H9 (cell line): Measurements from ENCODE around the gene CADM1. TPM values are rescaled to one million over a fixed set of nuclear protein-coding genes. Genes with fewer than 3 reads are reported as not detected.

Experiments used
- DNase-seq: peaks from one replicate; pipeline ENCODE4 v3.0.0-alpha.2; 2017
- H2AFZ ChIP-seq: one replicate; pipeline ENCODE4 v1.6.1; 2013; ENCODE audit warnings: mild to moderate bottlenecking, low read length, control low read depth, moderate library complexity
- H2AK5ac ChIP-seq: 2 replicates; pipeline ENCODE4 v1.6.1; 2013; ENCODE audit warnings: low read length, control low read depth, mixed read lengths; ENCODE audit not compliant: insufficient read length
- H2BK120ac ChIP-seq: one replicate; pipeline ENCODE4 v1.6.1; 2013; ENCODE audit warnings: low read depth, mild to moderate bottlenecking, low read length, control low read depth, inconsistent platforms; ENCODE audit not compliant: poor library complexity, severe bottlenecking
- H2BK12ac ChIP-seq: 2 replicates; pipeline ENCODE4 v1.6.1; 2013; ENCODE audit warnings: low read length, control low read depth, mixed read lengths, low read depth; ENCODE audit not compliant: insufficient read length
- H2BK15ac ChIP-seq: 2 replicates; pipeline ENCODE4 v1.6.1; 2013; ENCODE audit warnings: low read depth, low read length, control low read depth
- H2BK20ac ChIP-seq: one replicate; pipeline ENCODE4 v1.6.1; 2013; ENCODE audit warnings: low read depth, mild to moderate bottlenecking, low read length, control low read depth, inconsistent platforms; ENCODE audit not compliant: poor library complexity, severe bottlenecking
- H2BK5ac ChIP-seq: 2 replicates; pipeline ENCODE4 v1.6.1; 2013; ENCODE audit warnings: low read length, control low read depth, mixed read lengths; ENCODE audit not compliant: insufficient read length
- H3K14ac ChIP-seq: 2 replicates; pipeline ENCODE4 v1.6.1; 2013; ENCODE audit warnings: low read length, control low read depth; ENCODE audit not compliant: insufficient read depth
- H3K18ac ChIP-seq: 2 replicates; pipeline ENCODE4 v1.6.1; 2013; ENCODE audit warnings: low read depth, mild to moderate bottlenecking, mixed read lengths, low read length, control low read depth; ENCODE audit not compliant: insufficient read length
- H3K23ac ChIP-seq: 2 replicates; pipeline ENCODE4 v1.6.1; 2013; ENCODE audit warnings: low read length, control low read depth, mixed read lengths, low read depth; ENCODE audit not compliant: insufficient read length
- H3K23me2 ChIP-seq: 2 replicates; pipeline ENCODE4 v1.6.1; 2013; ENCODE audit warnings: low read depth, mild to moderate bottlenecking, mixed read lengths, low read length, control low read depth; ENCODE audit not compliant: insufficient read length, poor library complexity, severe bottlenecking
- H3K27ac ChIP-seq: 2 replicates; pipeline ENCODE4 v1.5.1; 2013; ENCODE audit warnings: low read length, control low read depth, mixed read lengths, low read depth; ENCODE audit not compliant: insufficient read length
- H3K27me3 ChIP-seq: 2 replicates; pipeline ENCODE4 v1.6.1; 2013; ENCODE audit warnings: low read length, control low read depth, inconsistent platforms; ENCODE audit not compliant: insufficient read depth
- H3K4ac ChIP-seq: 2 replicates; pipeline ENCODE4 v1.6.1; 2013; ENCODE audit warnings: low read depth, mild to moderate bottlenecking, control low read depth, inconsistent platforms, low read length, moderate library complexity
- H3K4me1 ChIP-seq: 2 replicates; pipeline ENCODE4 v1.6.1; 2013; ENCODE audit warnings: low read length, control low read depth, inconsistent platforms; ENCODE audit not compliant: insufficient read depth
- H3K4me2 ChIP-seq: 2 replicates; pipeline ENCODE4 v1.6.1; 2013; ENCODE audit warnings: low read length, control low read depth, mixed read lengths; ENCODE audit not compliant: insufficient read length, insufficient read depth
- H3K56ac ChIP-seq: 2 replicates; pipeline ENCODE4 v1.6.1; 2013; ENCODE audit warnings: low read depth, mild to moderate bottlenecking, mixed read lengths, low read length, control low read depth; ENCODE audit not compliant: insufficient read length
- H3K79me1 ChIP-seq: 2 replicates; pipeline ENCODE4 v1.6.1; 2013; ENCODE audit warnings: low read depth, mild to moderate bottlenecking, moderate library complexity, low read length, control low read depth, inconsistent platforms; ENCODE audit not compliant: insufficient read depth, poor library complexity, severe bottlenecking
- H3K79me2 ChIP-seq: 2 replicates; pipeline ENCODE4 v1.6.1; 2013; ENCODE audit warnings: low read length, control low read depth, inconsistent platforms; ENCODE audit not compliant: insufficient read depth
- H3K9ac ChIP-seq: 2 replicates; pipeline ENCODE4 v1.6.1; 2013; ENCODE audit warnings: low read length, control low read depth, mixed read lengths; ENCODE audit not compliant: insufficient read length; ENCODE audit errors: extremely low read depth
- H3K9me3 ChIP-seq: one replicate; pipeline ENCODE4 v1.6.1; 2013; ENCODE audit warnings: low read depth, low read length, inconsistent platforms; ENCODE audit not compliant: control insufficient read depth
- H3T11ph ChIP-seq: one replicate; pipeline ENCODE4 v1.6.1; 2013; ENCODE audit warnings: mild to moderate bottlenecking, low read length, control low read depth, inconsistent platforms
- H4K20me1 ChIP-seq: one replicate; pipeline ENCODE4 v1.6.1; 2013; ENCODE audit not compliant: control insufficient read depth, insufficient read length, insufficient read depth
- H4K5ac ChIP-seq: 2 replicates; pipeline ENCODE4 v1.6.1; 2013; ENCODE audit warnings: low read depth, mild to moderate bottlenecking, mixed read lengths, low read length, control low read depth; ENCODE audit not compliant: insufficient read length
- H4K8ac ChIP-seq: replicated peaks from 2 replicates; pipeline ENCODE4 v1.6.1; 2013; ENCODE audit warnings: low read length, control low read depth, mixed read lengths, low read depth; ENCODE audit not compliant: insufficient read length
- H4K91ac ChIP-seq: 2 replicates; pipeline ENCODE4 v1.6.1; 2013; ENCODE audit warnings: low read depth, mild to moderate bottlenecking, moderate library complexity, mixed read lengths, low read length, control low read depth; ENCODE audit not compliant: insufficient read length
- H3K27ac Mint-ChIP-seq, 3 experiments: 2 replicates in 2 of 3; 3 replicates in 1 of 3; pipeline ENCODE4 v1.8.0; 2020 to 2021; ENCODE audit warnings: mixed read lengths in 3 of 3, mild to moderate bottlenecking in 1 of 3, moderate library complexity in 1 of 3
- H3K27me3 Mint-ChIP-seq: 2 replicates; pipeline ENCODE4 v1.8.0; 2021; ENCODE audit warnings: low read depth, mild to moderate bottlenecking, moderate library complexity, mixed read lengths
- H3K36me3 Mint-ChIP-seq, 3 experiments: 2 replicates in 2 of 3; 3 replicates in 1 of 3; pipeline ENCODE4 v1.8.0; 2020 to 2021; ENCODE audit warnings: low read depth in 3 of 3, mixed read lengths in 3 of 3; ENCODE audit not compliant: insufficient read depth in 1 of 3
- H3K4me1 Mint-ChIP-seq, 2 experiments: 2 replicates each; pipeline ENCODE4 v1.8.0; 2020; ENCODE audit warnings: mixed read lengths in 2 of 2
- H3K4me3 Mint-ChIP-seq, 2 experiments: 2 replicates in 1 of 2; 3 replicates in 1 of 2; pipeline ENCODE4 v1.8.0; 2020 to 2021; ENCODE audit warnings: mild to moderate bottlenecking in 2 of 2, mixed read lengths in 2 of 2, moderate library complexity in 1 of 2
- H3K9me3 Mint-ChIP-seq, 2 experiments: 2 replicates in 1 of 2; 3 replicates in 1 of 2; pipeline ENCODE4 v1.8.0; 2020; ENCODE audit warnings: mild to moderate bottlenecking in 2 of 2, mixed read lengths in 2 of 2, moderate library complexity in 1 of 2
- WGBS: extraction: QIAGEN DNeasy Blood & Tissue Kit; methylation state at CpG from one replicate; pipeline ENCODE4 v1.1.7; 2013; ENCODE audit warnings: missing lambda C conversion rate, low lambda C conversion rate, mixed read lengths; ENCODE audit not compliant: insufficient read length; ENCODE audit errors: extremely low coverage; 5-methylcytosine and 5-hydroxymethylcytosine counted together
- total RNA-seq: library from RNA; stranded (reverse); gene quantifications from 2 replicates; pipeline ENCODE4 v1.2.1, GENCODE V29; 2021
- TF ChIP-seq, protein P1 (sequence below): fragments of 200-600 bp; sonication (generic); conservative IDR thresholded peaks from 3 replicates; pipeline ENCODE4 v1.8.0; 2021; ENCODE audit warnings: antibody characterized with exemption, mild to moderate bottlenecking

Gene CADM1
- total RNA-seq, 1 experiment from 2014 or later = 11.9 TPM

DNA sequence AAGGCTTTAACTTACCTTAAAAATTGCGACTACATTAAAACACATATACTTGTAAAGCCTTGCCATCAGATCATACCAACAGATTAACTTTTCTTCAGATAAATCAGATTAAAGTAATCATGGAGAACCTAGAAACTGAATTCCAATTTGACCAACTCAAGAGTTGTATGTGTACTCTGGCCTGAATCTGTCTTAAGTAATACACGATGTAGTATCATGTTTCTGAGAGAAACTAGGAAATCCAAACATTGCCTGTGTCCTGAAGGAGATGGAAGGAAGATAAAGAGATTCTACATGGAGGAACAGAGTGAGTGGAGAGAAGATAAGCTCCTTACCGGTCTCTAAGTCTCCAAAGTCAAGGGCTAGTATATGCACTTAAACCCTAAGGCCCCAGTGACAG is 162.1 kb downstream of the CADM1 start:
- WGBS = no CpG with 5 or more reads among the region's 3 CpGs
- no peak overlapping the region for H4K91ac ChIP-seq

More for the DNA sequence above, 162.1 kb downstream of the CADM1 start:
- Mint-ChIP-seq H3K9me3 (no peaks in the 10 kb centered on the region), H3K36me3 (no peaks in the 10 kb centered on the region), H3K4me1 (peaks cover 0 to 6% of the 10 kb centered on the region in 2 experiments; a peak in 1 of 4 replicates), H3K27ac (no peak overlapping the region), H3K27me3 (peaks cover 1% of the 10 kb centered on the region; the same call in 1 of the 2 replicates), H3K4me3 (no peak overlapping the region)
- H3K18ac ChIP-seq = no peak overlapping the region
- H4K20me1 ChIP-seq = no peaks in the 10 kb centered on the region
- H4K5ac ChIP-seq = no peak overlapping the region
- H2AK5ac ChIP-seq = no peak overlapping the region
- TF ChIP-seq, protein P1, sequence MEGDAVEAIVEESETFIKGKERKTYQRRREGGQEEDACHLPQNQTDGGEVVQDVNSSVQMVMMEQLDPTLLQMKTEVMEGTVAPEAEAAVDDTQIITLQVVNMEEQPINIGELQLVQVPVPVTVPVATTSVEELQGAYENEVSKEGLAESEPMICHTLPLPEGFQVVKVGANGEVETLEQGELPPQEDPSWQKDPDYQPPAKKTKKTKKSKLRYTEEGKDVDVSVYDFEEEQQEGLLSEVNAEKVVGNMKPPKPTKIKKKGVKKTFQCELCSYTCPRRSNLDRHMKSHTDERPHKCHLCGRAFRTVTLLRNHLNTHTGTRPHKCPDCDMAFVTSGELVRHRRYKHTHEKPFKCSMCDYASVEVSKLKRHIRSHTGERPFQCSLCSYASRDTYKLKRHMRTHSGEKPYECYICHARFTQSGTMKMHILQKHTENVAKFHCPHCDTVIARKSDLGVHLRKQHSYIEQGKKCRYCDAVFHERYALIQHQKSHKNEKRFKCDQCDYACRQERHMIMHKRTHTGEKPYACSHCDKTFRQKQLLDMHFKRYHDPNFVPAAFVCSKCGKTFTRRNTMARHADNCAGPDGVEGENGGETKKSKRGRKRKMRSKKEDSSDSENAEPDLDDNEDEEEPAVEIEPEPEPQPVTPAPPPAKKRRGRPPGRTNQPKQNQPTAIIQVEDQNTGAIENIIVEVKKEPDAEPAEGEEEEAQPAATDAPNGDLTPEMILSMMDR = no peak
- no peak overlapping the region for H3K14ac ChIP-seq
- no peak overlapping the region for H2BK20ac ChIP-seq
- H3K23me2 ChIP-seq = no peaks in the 10 kb centered on the region
- H3K27ac ChIP-seq = no peak overlapping the region
- no peak overlapping the region for H2AFZ ChIP-seq
- H2BK15ac ChIP-seq = no peak overlapping the region
- no peaks in the 10 kb centered on the region for H3K4me1 ChIP-seq
- no peak overlapping the region for H2BK12ac ChIP-seq
- no peak overlapping the region for H3K23ac ChIP-seq
- no peaks in the 10 kb centered on the region for H3K27me3 ChIP-seq
- H2BK5ac ChIP-seq = no peak overlapping the region
- H4K8ac ChIP-seq = no peak overlapping the region
- no peak overlapping the region for H3K4ac ChIP-seq
- H3K79me1 ChIP-seq = no peaks in the 10 kb centered on the region
- no peak for DNase-seq
- H2BK120ac ChIP-seq = no peak overlapping the region
- H3K9ac ChIP-seq = no peak overlapping the region
- no peak overlapping the region for H3K56ac ChIP-seq
- no peak overlapping the region for H3K4me2 ChIP-seq
- no peaks in the 10 kb centered on the region for H3K9me3 ChIP-seq
- no peaks in the 10 kb centered on the region for H3K79me2 ChIP-seq
- no peak overlapping the region for H3T11ph ChIP-seq
